OCI-LY7 (cell line): ENCODE data around the gene DAW1. TPM values are rescaled to one million over a fixed set of nuclear protein-coding genes. Genes with fewer than 3 reads are reported as not detected.

Experiments used
- BruUV-seq: library from RNA; stranded (reverse); fragments of 400-500 nt; replicated peaks from 2 replicates; lab custom pipeline; 2021; lab: Mats Ljungman, UMichigan
- CTCF ChIA-PET: fragments of 300-600 bp; sonication (Branson Sonifier 250); formaldehyde crosslinking; loops from one replicate; lab custom pipeline; 2022; ENCODE audit warnings: antibody characterized with exemption; ENCODE audit not compliant: unreplicated experiment; lab: Charles Lee
- POLR2A ChIA-PET: fragments of 300-600 bp; sonication (Branson Sonifier 250); formaldehyde crosslinking; loops from one replicate; lab custom pipeline; 2022; ENCODE audit warnings: antibody characterized with exemption; lab: Charles Lee
- DNase-seq: peaks from one replicate; pipeline ENCODE4 v3.0.0-alpha.2; 2015; ENCODE audit warnings: low spot score
- H2AFZ ChIP-seq: fragments of 200-600 bp; sonication (generic), shearing (Covaris generic); 2 replicates; pipeline ENCODE4 v1.6.1; 2014; ENCODE audit warnings: mild to moderate bottlenecking, antibody characterized with exemption, low read length, moderate library complexity
- H3K27ac ChIP-seq: fragments of 200-600 bp; sonication (generic); 2 replicates; pipeline ENCODE4 v1.5.1; 2014; ENCODE audit warnings: mixed run types, low read depth, mild to moderate bottlenecking, moderate library complexity, low read length, inconsistent platforms; ENCODE audit not compliant: poor library complexity, severe bottlenecking
- H3K36me3 ChIP-seq: fragments of 200-600 bp; sonication (generic); 2 replicates; pipeline ENCODE4 v1.6.1; 2014; ENCODE audit warnings: mild to moderate bottlenecking, antibody characterized with exemption, low read length, moderate library complexity, mixed read lengths; ENCODE audit not compliant: insufficient read depth
- H3K4me1 ChIP-seq: fragments of 200-600 bp; sonication (generic); 2 replicates; pipeline ENCODE4 v1.5.1; 2014; ENCODE audit warnings: mild to moderate bottlenecking, low read length; ENCODE audit not compliant: insufficient read depth, poor library complexity, severe bottlenecking
- H3K4me2 ChIP-seq: fragments of 200-600 bp; sonication (generic); 2 replicates; pipeline ENCODE4 v1.6.1; 2014; ENCODE audit warnings: mild to moderate bottlenecking, low read length
- H3K4me3 ChIP-seq: fragments of 200-600 bp; sonication (generic); 2 replicates; pipeline ENCODE4 v1.5.1; 2014; ENCODE audit warnings: mild to moderate bottlenecking, low read depth, low read length; ENCODE audit not compliant: poor library complexity, severe bottlenecking
- H3K79me2 ChIP-seq: fragments of 200-600 bp; sonication (generic); 2 replicates; pipeline ENCODE4 v1.6.1; 2016; ENCODE audit warnings: low read depth, mild to moderate bottlenecking, low read length, moderate library complexity, mixed read lengths; ENCODE audit not compliant: insufficient read depth
- H3K9me2 ChIP-seq: fragments of 200-600 bp; sonication (generic); 2 replicates; pipeline ENCODE4 v1.6.1; 2016; ENCODE audit warnings: mild to moderate bottlenecking, low read length, mixed read lengths; ENCODE audit not compliant: insufficient read depth
- H3K9me3 ChIP-seq: fragments of 200-600 bp; sonication (generic); 2 replicates; pipeline ENCODE4 v1.6.1; 2014; ENCODE audit warnings: mild to moderate bottlenecking, mixed run types, low read length, mixed read lengths
- H4K20me1 ChIP-seq: fragments of 200-600 bp; sonication (generic); 2 replicates; pipeline ENCODE4 v1.6.1; 2014; ENCODE audit warnings: mild to moderate bottlenecking, antibody characterized with exemption, low read length, moderate library complexity, mixed read lengths; ENCODE audit not compliant: insufficient read depth
- EZH2phosphoT487 ChIP-seq: fragments of 200-600 bp; sonication (generic); IDR thresholded peaks from 2 replicates; pipeline ENCODE4 v1.6.1; 2018; ENCODE audit warnings: low read depth, borderline replicate concordance, mild to moderate bottlenecking, mixed run types, antibody characterized with exemption, low read length, moderate library complexity, mixed read lengths
- intact Hi-C: fragments of 100-400 bp; cut with micrococcal nuclease; formaldehyde crosslinking; loops from one replicate; pipeline ENCODE4 v1.10.0; 2022; ENCODE audit not compliant: unreplicated experiment
- total RNA-seq, 2 experiments: library from RNA; depleted of rRNA in 1 of 2; stranded (reverse); fragments of >200 nt in 1 of 2; shearing (Covaris generic) in 1 of 2; gene quantifications; 2 replicates each; pipeline ENCODE4 v1.2.3, GENCODE V29; 2014 to 2022
- TF ChIP-seq, protein P1 (sequence below): fragments of 200-600 bp; sonication (generic); conservative IDR thresholded peaks from 2 replicates; pipeline ENCODE4 v1.5.1; 2014; ENCODE audit warnings: mild to moderate bottlenecking, antibody characterized with exemption, low read length, moderate library complexity, mixed read lengths

DAW1 gene
- total RNA-seq, 2 experiments from 2014 or later, result not detected

- ChIA-PET POLR2A (no interaction called here), CTCF (no interaction called here)
- TF ChIP-seq EZH2phosphoT487, result no peak
- TF ChIP-seq, protein P1, sequence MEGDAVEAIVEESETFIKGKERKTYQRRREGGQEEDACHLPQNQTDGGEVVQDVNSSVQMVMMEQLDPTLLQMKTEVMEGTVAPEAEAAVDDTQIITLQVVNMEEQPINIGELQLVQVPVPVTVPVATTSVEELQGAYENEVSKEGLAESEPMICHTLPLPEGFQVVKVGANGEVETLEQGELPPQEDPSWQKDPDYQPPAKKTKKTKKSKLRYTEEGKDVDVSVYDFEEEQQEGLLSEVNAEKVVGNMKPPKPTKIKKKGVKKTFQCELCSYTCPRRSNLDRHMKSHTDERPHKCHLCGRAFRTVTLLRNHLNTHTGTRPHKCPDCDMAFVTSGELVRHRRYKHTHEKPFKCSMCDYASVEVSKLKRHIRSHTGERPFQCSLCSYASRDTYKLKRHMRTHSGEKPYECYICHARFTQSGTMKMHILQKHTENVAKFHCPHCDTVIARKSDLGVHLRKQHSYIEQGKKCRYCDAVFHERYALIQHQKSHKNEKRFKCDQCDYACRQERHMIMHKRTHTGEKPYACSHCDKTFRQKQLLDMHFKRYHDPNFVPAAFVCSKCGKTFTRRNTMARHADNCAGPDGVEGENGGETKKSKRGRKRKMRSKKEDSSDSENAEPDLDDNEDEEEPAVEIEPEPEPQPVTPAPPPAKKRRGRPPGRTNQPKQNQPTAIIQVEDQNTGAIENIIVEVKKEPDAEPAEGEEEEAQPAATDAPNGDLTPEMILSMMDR, result no peak
- no peak overlapping the region for H3K27ac ChIP-seq
- H3K4me2 ChIP-seq, result no peak overlapping the region
- no peak overlapping the region for H3K4me3 ChIP-seq
- H3K79me2 ChIP-seq, result no peaks in the 10 kb centered on the region
- H3K9me2 ChIP-seq, result no peaks in the 10 kb centered on the region
- no TSS peak for BruUV-seq
- no peaks in the 10 kb centered on the region for H4K20me1 ChIP-seq
- no peaks in the 10 kb centered on the region for H3K36me3 ChIP-seq
- no peaks in the 10 kb centered on the region for H3K4me1 ChIP-seq
- no peaks in the 10 kb centered on the region for H3K9me3 ChIP-seq
- intact Hi-C loops, result no loop called here
- H2AFZ ChIP-seq, result no peak overlapping the region
- DNase-seq, result no peak
These were observed 16.0 kb upstream of the DAW1 start for GRCh38 chr2:227855440-227855839.

DNA sequence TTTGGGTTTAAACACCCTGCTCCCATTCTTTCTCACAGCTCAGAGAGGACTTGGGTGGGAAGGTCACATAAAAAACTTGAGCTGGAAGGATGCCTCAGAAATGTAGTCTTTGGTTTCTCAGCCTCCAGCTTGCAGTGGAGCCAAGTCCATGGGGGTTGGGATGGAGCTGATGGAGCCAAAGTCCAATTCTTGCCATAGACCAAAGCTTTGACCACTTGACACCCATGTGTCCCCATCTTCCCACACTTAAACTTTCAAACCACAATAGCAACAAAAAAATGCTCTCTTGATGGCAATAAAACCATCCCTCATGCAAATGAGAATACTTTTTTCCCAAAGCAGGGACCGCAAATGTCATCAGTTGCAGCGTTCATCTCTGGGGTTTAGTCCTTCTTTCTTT, 14.7 kb upstream of the DAW1 start:
- Histone ChIP-seq H3K4me2 (no peak overlapping the region), H3K79me2 (no peaks in the 10 kb centered on the region), H3K9me2 (no peaks in the 10 kb centered on the region), H3K9me3 (no peaks in the 10 kb centered on the region), H3K36me3 (no peaks in the 10 kb centered on the region), H3K4me3 (no peak overlapping the region), H4K20me1 (no peaks in the 10 kb centered on the region), H3K4me1 (no peaks in the 10 kb centered on the region), H3K27ac (no peak overlapping the region), H2AFZ (no peak overlapping the region)
- ChIA-PET POLR2A (interaction anchor here (0.5 to 0.7 kb wide), 3 partner anchors 17 to 325 kb away, joined by 3 to 5 read pairs (median 3); no protein-coding TSS in a partner anchor), CTCF (interaction anchor here (0.6 kb wide), 1 partner anchor 32 kb away, joined by 3 read pairs; no protein-coding TSS in a partner anchor)
- TF ChIP-seq, protein P1, result no peak
- no peak for TF ChIP-seq EZH2phosphoT487
- no TSS peak for BruUV-seq
- no peak for DNase-seq
- intact Hi-C loops, result no loop called here

GRCh38 chr2:227860221-227860641, 11.2 kb upstream of the DAW1 start:
- Histone ChIP-seq H2AFZ (no peak overlapping the region), H4K20me1 (no peaks in the 10 kb centered on the region), H3K79me2 (no peaks in the 10 kb centered on the region), H3K9me3 (no peaks in the 10 kb centered on the region), H3K27ac (no peak overlapping the region), H3K36me3 (no peaks in the 10 kb centered on the region), H3K4me2 (no peak overlapping the region), H3K4me3 (no peak overlapping the region), H3K4me1 (no peaks in the 10 kb centered on the region), H3K9me2 (no peaks in the 10 kb centered on the region)
- CTCF ChIA-PET, result no interaction called here
- intact Hi-C loops, result no loop called here
- POLR2A ChIA-PET, result no interaction called here
- no TSS peak for BruUV-seq
- DNase-seq, result no peak
- TF ChIP-seq, protein P1, result no peak
- no peak for TF ChIP-seq EZH2phosphoT487
